Measurements from ENCODE around the gene ATP2B2. TPM values are rescaled to one million over a fixed set of nuclear protein-coding genes. Genes with fewer than 3 reads are reported as not detected.

The ATP2B2 gene
- total and polyA plus RNA-seq, 10 of the 15 experiments (the other 5 are each of a cell fraction or from before 2014, with no cell fraction given) = 0.04 TPM; not detected in 9

DNA sequence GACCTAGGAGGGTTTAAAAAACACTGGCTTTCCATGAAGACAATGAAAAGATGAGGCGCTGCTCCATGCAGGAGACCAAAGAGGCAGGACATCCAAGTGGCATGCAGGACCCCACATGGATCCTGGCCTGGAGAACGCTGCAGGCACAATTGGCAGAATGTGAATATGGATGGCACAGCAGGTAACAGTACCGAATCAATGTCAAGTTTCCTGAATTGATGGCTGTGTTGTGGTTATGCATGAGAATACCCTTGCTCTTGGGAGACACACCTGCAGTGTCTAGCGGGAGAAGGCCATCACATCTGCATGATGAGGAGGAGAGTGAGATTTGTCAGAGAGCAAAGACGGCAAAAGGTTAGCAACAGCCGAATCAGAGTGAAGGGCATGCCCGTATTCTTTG, 110.2 kb downstream of the ATP2B2 start (continued):
- TF ChIP-seq, protein P1, sequence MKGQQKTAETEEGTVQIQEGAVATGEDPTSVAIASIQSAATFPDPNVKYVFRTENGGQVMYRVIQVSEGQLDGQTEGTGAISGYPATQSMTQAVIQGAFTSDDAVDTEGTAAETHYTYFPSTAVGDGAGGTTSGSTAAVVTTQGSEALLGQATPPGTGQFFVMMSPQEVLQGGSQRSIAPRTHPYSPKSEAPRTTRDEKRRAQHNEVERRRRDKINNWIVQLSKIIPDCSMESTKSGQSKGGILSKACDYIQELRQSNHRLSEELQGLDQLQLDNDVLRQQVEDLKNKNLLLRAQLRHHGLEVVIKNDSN (IDR thresholded peaks at IDR 0.05; ENCODE audit: borderline replicate concordance, extremely low read length, insufficient read depth, low read depth, low read length) = no peak

DNA sequence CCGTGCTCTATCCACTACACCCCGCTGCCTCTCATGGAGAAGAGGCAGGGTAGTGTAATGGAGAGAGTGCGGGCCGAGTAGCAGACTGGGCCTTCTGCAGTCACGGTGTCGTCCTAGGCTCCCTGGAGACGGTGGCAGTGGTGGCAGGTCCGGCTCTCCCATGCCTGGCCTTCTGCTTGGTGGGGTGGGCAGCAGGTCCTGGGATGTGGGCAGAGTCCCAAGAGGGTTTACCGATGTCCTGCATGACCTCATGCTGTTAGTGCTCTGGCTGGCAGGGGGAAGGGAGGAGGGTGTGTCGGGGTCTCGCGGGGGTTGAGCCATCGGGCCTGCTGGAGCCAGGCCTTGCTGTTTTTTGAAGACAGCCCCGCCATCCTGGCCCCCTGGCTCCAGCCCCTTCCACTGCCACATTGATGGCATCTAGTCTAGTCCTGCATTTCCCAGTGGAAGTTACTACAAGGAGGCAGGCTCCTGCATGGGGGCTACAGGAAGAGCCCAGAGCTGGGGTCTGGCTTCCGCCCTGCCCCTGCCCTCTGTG, 110.8 kb downstream of the ATP2B2 start:
- no peak for FAIRE-seq
- H2AFZ ChIP-seq (ENCODE audit: control insufficient read depth, low read depth, low read length) = no peak overlapping the region
- H4K20me1 ChIP-seq (ENCODE audit: control insufficient read depth, insufficient read depth) = no peaks in the 10 kb centered on the region
- RAD21 ChIA-PET (ENCODE audit: unreplicated experiment) = no interaction called here
- WGBS (ENCODE audit: insufficient coverage, insufficient replicate concordance, low lambda C conversion rate, missing lambda C conversion rate) = 48% methylated on average over 15 of the region's 15 CpGs
- no peak overlapping the region for H3K4me3 ChIP-seq
- CTCF ChIA-PET = no interaction called here
- BruUV-seq (replicated peaks) = no TSS peak
- H3K4me2 ChIP-seq (ENCODE audit: control insufficient read depth, insufficient read depth) = no peak overlapping the region
- intact Hi-C loops (cut with micrococcal nuclease; ENCODE audit: unreplicated experiment) (no loop called here), in situ Hi-C loops (cut with MboI) (no loop called here)
- H3K9ac ChIP-seq (ENCODE audit: control insufficient read depth, insufficient read depth, low read length) = no peak overlapping the region
- no peak for DNase-seq (ENCODE audit: low read depth, low spot score)
- no peak overlapping the region for H3K27ac ChIP-seq (ENCODE audit: control insufficient read depth, insufficient read depth)
- no peaks in the 10 kb centered on the region for H3K79me2 ChIP-seq (ENCODE audit: control insufficient read depth, insufficient read depth, low read length)
- TF ChIP-seq USF2 (IDR thresholded peaks at IDR 0.05; ENCODE audit: borderline replicate concordance, low read depth, low read length) (no peak), ZNF274 (IDR thresholded peaks at IDR 0.05; ENCODE audit: insufficient read depth, insufficient read length) (no peak), GABPA (IDR thresholded peaks at IDR 0.05; ENCODE audit: low read depth) (no peak), BACH1 (IDR thresholded peaks at IDR 0.05; ENCODE audit: borderline replicate concordance) (no peak), YBX1 (IDR thresholded peaks at IDR 0.05) (no peak)
- H3K27me3 ChIP-seq (replicated peaks in 1 of 2; ENCODE audit: control insufficient read depth in 2 of 2, insufficient read depth in 2 of 2, low read length in 1 of 2) = no peaks in the 10 kb centered on the region; a peak in 2 of 4 replicates
- SMC1A ChIA-PET (ENCODE audit: uncharacterized antibody, unreplicated experiment) = no interaction called here
- POLR2A ChIA-PET = no interaction called here
- H3K36me3 ChIP-seq (ENCODE audit: control insufficient read depth in 2 of 2, insufficient read depth in 2 of 2, low read length in 1 of 2) = no peaks in the 10 kb centered on the region
- no peaks in the 10 kb centered on the region for H3K9me3 ChIP-seq (replicated peaks; ENCODE audit: control insufficient read depth, insufficient read depth, low read length)
- peaks cover 11% of the 10 kb centered on the region for H3K4me1 ChIP-seq (ENCODE audit: control insufficient read depth, insufficient read depth, low read length)
- ATAC-seq = no peak
